IPS DF 4.7 (cell line): ENCODE data around the gene KRTAP4-2.
"Not testable (repeated sequence)": the region's sequence is repeated elsewhere in the genome, so short reads cannot be mapped to it uniquely, and the experiment has no call there.

ENCODE experiments used
- DNase-seq: peaks from one replicate; pipeline ENCODE4 v3.0.0-alpha.2; 2013; ENCODE audit warnings: low spot score; ENCODE audit errors: extremely low read depth

KRTAP4-2 gene

DNA sequence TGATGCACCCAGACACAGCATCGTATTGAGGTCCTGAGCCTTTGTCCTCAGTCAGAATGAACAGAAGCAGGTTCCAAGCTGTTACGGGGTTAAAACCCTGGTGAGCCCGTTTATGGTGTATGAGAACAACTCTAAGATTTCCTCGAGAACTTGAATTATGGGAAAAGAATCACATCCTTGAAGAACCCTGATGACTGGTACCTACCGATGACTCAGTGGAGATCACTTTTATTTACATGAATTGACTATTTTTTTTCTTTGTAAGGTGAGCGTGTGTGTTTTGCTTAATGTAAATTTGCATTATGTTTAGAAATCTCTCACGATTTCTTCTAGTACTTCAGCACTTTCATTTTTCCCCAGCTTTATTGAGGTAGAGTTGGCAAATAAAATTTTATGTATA, 14.2 kb downstream of the KRTAP4-2 start:
- DNase-seq, result no peak

DNA sequence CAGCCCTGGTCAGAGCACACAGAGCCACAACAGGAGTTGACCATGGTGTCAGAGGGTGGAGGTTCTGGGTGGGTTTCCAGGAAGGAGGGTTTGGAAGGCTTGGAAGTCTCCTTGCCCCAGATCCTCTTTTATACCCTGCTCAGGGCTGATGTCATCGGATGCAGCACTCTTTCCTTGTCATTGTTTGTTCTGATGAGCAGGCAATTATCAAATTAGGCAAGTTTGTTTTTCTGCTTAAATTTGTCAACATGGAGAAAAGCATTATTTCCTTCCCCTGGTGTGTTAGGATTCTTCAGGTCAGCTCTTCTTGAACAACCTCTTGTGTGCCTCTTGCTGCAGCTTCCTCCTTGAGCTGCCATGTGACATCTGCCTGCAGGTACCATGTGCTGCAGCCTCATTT, 17.4 kb downstream of the KRTAP4-2 start, which contains the start of gene KRTAP4-4:
Gene KRTAP4-4, minus strand, starts transcription at position 101 of the 400 bp plus-strand sequence. Its CDS starts 57 bp downstream, at position 44.
- no peak for DNase-seq

DNA sequence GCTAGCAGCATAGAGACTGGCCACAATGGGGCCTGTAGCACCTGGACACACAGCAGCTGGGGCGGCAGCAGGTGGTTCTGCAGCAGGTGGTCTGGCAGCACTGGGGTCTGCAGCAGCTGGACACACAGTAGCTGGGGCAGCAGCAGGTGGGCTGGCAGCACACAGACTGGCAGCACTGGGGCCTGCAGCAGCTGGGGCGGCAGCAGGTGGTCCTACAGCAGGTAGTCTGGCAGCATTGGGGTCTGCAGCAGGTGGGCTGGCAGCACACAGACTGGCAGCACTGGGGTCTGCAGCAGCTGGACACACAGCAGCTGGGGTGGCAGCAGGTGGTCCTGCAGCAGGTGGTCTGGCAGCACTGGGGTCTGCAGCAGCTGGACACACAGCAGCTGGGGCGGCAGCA, 17.8 kb downstream of the KRTAP4-2 start:
- DNase-seq, result not testable (repeated sequence)

DNA sequence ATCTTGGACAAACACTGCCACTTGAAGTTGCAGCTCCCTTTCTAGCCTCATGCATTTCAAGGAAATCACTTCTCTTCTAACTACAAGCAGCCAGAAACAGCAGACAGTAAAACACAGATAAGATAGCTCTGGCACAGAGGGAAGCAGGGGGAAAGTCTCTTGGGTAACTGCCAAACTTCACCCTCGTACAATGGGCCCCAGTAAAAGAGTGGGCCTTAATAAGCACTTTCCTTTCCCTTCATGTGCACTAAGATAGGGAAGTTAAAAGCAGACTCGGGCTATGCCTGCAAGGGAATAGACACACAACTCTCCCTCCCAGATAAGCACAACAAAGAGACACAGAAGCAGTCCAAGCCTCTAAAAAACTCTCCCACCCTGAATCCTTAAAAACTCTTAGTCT, 24.2 kb downstream of the KRTAP4-2 start:
- no peak for DNase-seq

DNA sequence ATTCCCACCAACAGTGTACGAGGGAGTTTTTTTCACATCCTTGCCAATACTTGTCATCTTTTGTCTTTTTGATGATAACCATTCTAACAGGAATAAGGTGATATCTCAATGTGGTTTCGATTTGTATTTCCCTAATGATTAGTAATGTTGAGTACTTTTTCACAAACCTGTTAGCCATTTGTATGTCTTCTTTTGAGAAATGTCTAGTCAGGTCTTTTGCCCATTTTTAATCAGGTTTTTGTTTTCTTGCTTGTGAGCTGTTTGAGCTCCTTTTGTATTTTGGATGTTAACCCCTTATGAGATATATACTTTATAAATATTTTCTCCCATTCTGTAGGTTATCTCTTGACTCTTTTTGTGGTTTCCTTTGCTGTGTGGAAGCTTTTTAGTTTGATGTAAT, 26.5 kb downstream of the KRTAP4-2 start:
- DNase-seq, result no peak

DNA sequence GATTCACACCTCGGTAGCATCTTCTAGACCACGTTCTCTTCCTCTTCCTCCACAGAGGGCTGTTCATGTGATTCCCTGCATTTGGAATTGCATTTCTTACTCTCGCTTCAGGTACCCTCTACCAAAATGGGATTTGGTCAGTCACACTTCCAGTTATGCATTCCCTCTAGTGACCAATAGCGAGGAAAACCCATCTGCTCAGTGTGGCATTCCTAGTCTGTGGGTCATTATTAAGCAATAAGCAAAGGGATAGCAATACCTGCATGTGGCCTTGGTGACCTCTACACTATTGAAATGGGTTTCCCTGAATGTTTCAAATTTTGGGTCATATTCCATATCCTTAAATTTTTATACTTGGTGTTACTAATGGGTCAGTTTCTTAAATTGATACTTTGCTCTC, 28.0 kb downstream of the KRTAP4-2 start:
- no peak for DNase-seq

DNA sequence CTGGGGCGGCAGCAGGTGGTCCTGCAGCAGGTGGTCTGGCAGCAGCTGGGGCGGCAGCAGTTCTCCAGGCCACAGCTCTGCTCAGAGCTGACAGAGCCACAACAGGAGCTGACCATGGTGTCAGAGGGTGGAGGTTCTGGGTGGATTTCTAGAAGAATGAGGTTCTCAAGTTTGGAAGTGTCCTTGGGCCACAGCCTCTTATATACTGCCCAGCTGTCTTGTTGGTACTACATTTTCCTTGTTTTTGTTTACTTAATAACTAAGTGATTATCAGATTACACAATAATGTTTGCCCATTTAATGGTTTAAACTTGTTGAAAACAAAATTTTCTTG, 28.4 kb downstream of the KRTAP4-2 start, which contains the start of gene KRTAP4-5:
Gene KRTAP4-5, minus strand, starts transcription at position 174 of the 334 bp plus-strand sequence. Its CDS starts 58 bp downstream, at position 116.
- DNase-seq, result no peak

DNA sequence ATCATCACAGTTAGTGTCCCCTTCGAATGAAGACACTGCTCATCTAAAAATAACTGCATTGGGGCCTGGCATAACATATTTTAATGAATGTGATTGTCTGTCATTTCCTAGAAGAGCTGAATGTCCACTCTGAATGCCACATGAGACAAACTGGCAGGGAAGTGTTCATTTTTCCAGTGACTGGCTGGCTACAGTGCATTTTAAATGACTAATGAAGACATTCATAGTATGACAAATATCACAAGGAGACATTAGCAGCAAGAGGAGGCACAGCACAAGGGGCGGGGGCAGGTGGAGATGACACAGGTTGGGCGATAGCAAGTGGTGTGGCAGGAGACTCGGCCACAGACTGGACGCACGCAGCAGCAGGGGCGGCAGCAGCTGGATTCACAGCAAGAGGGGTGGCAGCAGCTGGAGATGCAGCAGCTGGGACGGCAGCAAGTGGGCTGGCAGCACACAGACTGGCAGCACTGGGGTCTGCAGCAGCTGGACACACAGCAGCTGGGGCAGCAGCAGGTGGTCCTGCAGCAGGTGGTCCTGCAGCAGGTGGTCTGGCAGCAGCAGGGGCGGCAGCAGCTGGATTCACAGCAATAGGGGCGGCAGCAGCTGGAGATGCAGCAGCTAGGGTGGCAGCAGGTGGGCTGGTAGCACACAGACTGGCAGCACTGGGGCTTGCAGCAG, 28.9 kb downstream of the KRTAP4-2 start:
- DNase-seq, result not testable (repeated sequence)

DNA sequence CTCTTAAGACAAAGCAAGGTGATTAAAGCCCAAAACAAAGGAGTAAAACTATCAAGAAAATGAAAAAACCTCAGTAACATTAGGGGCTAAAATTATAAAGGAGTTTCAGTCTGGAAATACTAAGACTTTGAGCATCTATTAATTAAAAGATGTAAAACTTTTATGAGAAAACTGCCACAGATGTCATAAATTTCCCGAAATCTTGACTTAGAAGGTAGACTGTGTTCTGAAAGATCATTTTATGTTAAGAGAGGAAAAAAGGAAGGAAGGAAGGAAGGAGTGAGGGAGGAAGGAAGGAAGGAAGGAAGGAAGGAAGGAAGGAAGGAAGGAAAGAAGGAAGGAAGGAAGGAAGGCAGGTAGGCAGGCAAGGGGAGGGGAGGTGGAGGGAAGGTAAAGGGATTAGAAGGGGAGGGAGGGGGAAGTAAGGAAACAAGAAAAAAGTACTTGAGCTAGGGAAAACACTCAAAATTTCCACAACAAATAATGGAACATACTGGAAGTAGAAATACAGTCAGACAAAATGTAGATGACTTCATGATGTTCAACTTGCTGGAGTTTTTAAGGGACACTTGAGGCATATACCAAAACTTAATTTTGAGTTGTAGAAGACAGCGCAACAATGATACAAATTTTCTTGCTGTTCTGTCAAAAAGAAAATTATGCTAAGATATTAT, 30.4 kb downstream of the KRTAP4-2 start:
- DNase-seq, result no peak

DNA sequence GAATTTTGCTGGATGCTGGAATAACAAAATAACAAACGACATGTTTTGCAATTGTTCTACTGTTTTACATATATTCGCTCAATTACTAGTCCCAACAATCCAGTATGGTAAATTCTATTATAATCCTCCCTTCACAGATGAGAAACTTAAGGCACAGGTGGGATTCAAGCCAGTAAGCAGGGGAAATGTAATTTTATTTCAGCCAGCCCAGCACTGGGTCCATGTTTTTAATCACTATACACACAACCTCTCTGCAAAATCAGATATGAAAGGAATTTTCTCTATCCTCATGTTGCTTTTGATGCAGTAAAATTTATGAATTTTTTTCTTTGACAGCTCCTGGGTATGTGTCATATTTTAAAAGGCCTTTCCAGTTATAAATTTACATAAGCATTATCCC, 32.8 kb downstream of the KRTAP4-2 start:
- no peak for DNase-seq

DNA sequence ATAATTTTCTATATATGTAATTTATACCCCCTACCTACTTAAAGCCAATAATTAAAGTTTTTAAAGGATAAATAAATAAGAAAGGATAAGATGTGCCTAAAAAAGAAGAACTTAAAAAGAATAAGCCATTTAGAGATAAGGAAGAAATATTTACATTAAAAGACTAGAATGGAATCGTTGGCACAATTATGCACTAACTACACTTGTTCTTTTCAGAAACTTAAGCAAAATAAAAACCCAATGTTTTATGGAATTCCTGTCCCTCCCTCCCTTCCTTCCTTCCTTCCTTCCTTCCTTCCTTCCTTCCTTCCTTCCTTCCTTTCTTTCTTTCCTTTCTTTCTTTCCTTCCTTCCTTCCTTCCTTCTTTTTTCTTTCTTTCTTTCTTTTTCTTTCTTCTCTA, 33.2 kb downstream of the KRTAP4-2 start:
- DNase-seq, result no peak

DNA sequence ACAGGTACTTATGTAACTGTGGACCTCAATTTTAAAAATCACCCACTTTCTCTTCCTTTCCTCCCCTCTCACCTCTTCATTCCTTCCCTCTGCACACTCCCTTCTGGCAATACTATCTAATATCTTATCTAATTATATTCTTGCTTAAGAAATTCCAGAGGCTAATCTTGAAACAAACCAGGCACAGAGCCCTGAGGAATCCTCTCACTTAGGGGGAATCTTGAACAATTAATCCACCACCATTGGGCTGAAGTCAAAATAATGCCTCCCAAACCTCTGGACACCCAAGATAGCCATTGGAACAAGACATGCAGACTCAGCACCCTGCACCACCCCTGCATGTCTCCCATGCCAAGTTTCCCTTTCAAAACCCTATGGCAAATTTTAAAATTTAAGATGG, 36.7 kb downstream of the KRTAP4-2 start:
- no peak for DNase-seq

DNA sequence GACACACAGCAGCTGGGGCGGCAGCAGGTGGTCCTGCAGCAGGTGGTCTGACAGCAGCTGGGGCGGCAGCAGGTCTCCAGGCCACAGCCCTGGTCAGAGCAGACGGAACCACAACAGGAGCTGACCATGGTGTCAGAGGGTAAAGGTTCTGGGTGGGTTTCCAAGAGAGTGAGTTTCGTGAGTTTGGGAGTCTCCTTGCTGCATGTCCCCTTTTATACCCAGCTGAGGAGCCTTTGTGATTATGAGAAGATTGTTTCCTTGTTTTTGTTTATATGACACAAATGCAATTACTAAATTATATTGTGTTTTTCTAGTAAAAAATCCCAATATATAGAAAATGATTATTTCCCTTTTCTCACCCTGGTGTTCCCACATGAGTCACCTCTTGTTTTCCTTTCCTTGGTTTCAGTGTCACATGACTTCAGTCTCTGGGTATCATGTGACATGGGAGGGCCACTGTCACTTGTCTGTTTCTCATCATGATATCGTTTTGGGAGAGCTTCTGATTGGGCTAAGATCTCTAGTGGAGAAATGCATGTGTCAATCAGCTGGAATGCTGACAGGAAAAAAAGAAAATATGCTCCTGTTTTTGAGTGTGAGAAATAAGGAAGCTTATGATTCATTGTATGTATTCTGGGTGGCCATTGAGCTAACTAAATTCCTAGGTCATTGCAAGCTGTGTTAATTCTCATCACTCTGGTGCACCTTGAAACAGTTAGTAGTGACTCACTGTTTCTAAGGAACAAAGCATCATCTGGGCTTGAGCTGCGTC, 37.5 kb downstream of the KRTAP4-2 start, which contains the start of gene KRTAP4-6:
Gene KRTAP4-6, minus strand, starts transcription at position 185 of the 772 bp plus-strand sequence. Its CDS starts 57 bp downstream, at position 128.
- no peak for DNase-seq

DNA sequence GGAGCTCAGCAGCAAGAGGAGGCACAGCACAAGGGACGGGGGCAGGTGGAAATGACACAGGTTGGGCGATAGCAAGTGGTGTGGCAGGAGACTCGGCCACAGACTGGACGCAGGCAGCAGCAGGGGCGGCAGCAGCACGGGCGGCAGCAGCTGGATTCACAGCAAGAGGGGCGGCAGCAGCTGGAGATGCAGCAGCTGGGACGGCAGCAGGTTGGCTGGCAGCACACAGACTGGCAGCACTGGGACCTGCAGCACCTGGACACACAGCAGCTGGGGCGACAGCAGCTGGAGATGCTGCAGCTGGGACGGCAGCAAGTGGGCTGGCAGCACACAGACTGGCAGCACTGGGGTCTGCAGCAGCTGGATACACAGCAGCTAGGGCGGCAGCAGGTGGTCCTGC, 38.2 kb downstream of the KRTAP4-2 start:
- not testable (repeated sequence) for DNase-seq

DNA sequence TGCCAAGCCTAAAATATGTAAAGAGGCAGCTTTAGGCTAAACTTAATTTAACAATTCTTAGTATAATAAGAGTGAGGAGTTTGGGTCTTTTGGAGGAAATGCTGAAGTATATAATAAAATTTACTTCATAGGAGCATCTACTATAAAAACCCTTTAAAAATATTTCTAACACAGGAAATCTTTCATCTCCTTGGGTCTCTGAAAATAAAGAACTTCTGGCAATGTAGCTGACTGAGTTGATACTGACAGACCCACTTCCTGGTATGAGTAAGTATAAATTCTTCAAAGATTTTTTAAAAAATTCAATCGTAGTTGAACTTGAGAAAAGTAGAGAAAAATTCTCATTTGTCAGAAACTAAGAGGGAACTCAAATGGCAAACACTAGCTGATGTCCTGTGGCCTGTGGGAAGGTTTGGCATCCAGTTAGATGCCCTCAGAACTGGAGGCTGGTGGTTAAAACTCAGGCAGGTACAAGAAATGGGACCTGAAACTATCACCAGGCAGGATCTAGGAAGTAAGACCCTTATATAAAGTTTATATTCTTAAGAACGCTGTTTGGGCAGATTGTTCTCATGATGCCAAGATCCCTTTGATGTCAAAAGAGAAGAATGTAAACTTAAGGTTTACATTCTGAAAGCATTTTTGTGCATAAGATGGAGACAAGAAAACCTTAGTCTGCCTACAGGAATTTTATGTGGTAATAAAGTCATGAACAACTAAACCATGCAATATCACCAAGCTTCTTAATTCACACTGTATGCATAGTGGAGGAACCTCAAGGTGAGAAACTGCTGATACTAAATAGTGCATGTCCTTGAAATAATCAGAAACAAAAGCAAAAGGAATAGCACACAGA, 43.9 kb downstream of the KRTAP4-2 start:
- DNase-seq, result no peak

DNA sequence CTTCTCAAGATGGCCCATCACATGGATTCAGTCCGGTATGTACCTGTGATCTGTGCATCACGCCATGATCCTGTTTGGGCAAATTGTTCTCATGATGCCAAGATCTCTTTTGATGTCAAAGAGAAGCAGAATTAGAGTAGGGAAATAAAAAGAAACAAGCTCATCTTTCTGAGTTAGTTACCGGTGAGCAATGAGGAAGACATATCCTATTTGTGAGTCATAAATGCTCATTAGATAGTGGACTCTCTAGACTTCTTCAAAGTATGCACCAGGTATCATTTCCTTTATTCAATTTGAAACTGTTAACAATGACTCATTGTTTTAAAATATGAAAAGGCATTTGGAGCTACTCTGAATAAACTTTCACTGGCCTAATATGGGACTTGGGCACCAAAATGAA, 46.0 kb downstream of the KRTAP4-2 start:
- DNase-seq, result no peak
